ENCODE data around the gene STRN4.

GRCh38 chr19:46692918-46693722, 53.1 kb downstream of the STRN4 start:
- no peak for TF ChIP-seq CTCF (IDR thresholded peaks at IDR 0.05; ENCODE audit: poor library complexity, severe bottlenecking)
- TF ChIP-seq MXI1 (conservative IDR thresholded peaks at IDR 0.05; ENCODE audit: poor library complexity, severe bottlenecking), result no peak
- TF ChIP-seq REST (IDR thresholded peaks at IDR 0.05; ENCODE audit: borderline replicate concordance), result no peak
- TF ChIP-seq EZH2 (IDR thresholded peaks at IDR 0.05; ENCODE audit: borderline replicate concordance, insufficient read depth, low read length, poor library complexity, severe bottlenecking), result no peak
- no peak for TF ChIP-seq TAF1 (IDR thresholded peaks at IDR 0.05; ENCODE audit: low read depth)
- TF ChIP-seq POLR2AphosphoS5 (IDR thresholded peaks at IDR 0.05), result no peak
- TF ChIP-seq SMC3 (conservative IDR thresholded peaks at IDR 0.05; ENCODE audit: poor library complexity), result no peak
- TF ChIP-seq RAD21 (conservative IDR thresholded peaks at IDR 0.05), result no peak

Data from neural cell (in vitro differentiated cells).